Neural crest cell (in vitro differentiated cells): ENCODE measurements around the gene SLC39A3. TPM values are rescaled to one million over a fixed set of nuclear protein-coding genes. Genes with fewer than 3 reads are reported as not detected.

Experiments used
- DNase-seq: peaks from one replicate; pipeline ENCODE4 v3.0.0; 2021; ENCODE audit warnings: low read depth, mixed read lengths, low spot score
- H3K27ac Mint-ChIP-seq: one replicate; pipeline ENCODE4 v1.8.0; 2021; ENCODE audit warnings: mild to moderate bottlenecking, mixed read lengths; ENCODE audit not compliant: unreplicated experiment
- H3K27me3 Mint-ChIP-seq: 2 replicates; pipeline ENCODE4 v1.8.0; 2021; ENCODE audit warnings: low read depth, mild to moderate bottlenecking, mixed read lengths
- H3K36me3 Mint-ChIP-seq: 2 replicates; pipeline ENCODE4 v1.8.0; 2021; ENCODE audit warnings: low read depth, mild to moderate bottlenecking, mixed read lengths
- H3K4me1 Mint-ChIP-seq: 2 replicates; pipeline ENCODE4 v1.8.0; 2021; ENCODE audit warnings: mixed read lengths
- H3K4me3 Mint-ChIP-seq: one replicate; pipeline ENCODE4 v1.8.0; 2021; ENCODE audit warnings: mild to moderate bottlenecking, mixed read lengths
- H3K9me3 Mint-ChIP-seq: 2 replicates; pipeline ENCODE4 v1.8.0; 2021; ENCODE audit warnings: mixed read lengths
- long read RNA-seq: library from polyadenylated mRNA; unstranded; transcript quantifications from one replicate; pipeline ENCODE4 v2.0.0, GENCODE V29; 2020
- total RNA-seq: library from RNA; stranded (reverse); gene quantifications from 2 replicates; pipeline ENCODE4 v1.2.1, GENCODE V29; 2021
- TF ChIP-seq, protein P1 (sequence below): fragments of 200-600 bp; sonication (generic); conservative IDR thresholded peaks from 2 replicates; pipeline ENCODE4 v1.5.0; 2021; ENCODE audit warnings: antibody characterized with exemption, mild to moderate bottlenecking

SLC39A3 gene, protein sequence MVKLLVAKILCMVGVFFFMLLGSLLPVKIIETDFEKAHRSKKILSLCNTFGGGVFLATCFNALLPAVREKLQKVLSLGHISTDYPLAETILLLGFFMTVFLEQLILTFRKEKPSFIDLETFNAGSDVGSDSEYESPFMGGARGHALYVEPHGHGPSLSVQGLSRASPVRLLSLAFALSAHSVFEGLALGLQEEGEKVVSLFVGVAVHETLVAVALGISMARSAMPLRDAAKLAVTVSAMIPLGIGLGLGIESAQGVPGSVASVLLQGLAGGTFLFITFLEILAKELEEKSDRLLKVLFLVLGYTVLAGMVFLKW
- total RNA-seq, result 43.0 and 43.1 TPM in 2 replicates
- long read RNA-seq, transcript SLC39A3-201 (3 exons, 1,502 nt), result major isoform, 9 of 9 reads
- long read RNA-seq, partial matches to known transcripts, result 0 of 9 reads
- long read RNA-seq, other reads (novel, unspliced or antisense), result 0 of 9 reads

DNA sequence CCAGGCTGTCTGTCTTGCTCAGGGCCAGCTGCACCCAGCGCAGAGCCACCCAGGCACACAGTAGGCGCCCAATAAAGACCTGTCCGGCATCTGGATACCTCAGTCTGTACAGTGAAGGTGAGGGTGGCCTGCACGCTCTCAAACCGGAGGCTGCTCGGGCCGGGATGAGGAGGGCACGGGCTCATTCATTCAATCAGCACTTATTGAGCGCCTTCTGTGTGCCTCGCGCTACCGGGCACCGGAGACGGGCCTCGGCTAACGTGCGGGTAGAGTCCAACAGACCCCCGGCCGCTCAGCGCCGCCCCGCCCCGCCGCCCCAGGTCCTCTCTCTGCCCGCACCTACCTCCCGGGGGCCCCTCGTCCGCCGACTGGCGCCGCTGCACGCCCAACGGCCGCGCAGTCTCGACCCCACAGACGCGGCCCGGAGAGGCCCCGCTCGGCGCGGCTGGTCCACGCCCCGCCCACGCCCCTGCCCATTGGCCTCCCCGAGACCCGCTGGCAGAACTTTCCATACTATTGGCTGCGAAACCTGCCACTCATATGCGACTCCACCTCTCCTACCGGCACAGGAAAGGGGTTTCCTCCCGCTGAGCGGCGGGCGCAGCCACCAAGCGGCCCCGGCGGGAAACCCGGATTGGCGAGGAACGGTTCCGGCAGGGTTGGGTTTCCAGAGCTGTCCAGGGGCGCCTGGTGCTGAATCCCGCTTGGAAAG is at the start of gene SLC39A3:
TSS of gene SLC39A3 (minus strand) at position 416 of the 712 bp plus-strand sequence. CDS start 2,760 bp downstream, outside the sequence.
- Mint-ChIP-seq H3K36me3 (peaks cover 8% of the 10 kb centered on the region), H3K9me3 (no peaks in the 10 kb centered on the region), H3K27ac (no peak within 1 kb of the TSS), H3K27me3 (peaks cover 34% of the 10 kb centered on the region), H3K4me1 (peaks cover 13% of the 10 kb centered on the region), H3K4me3 (peak within 1 kb of the TSS; percentile 88)
- TF ChIP-seq, protein P1, sequence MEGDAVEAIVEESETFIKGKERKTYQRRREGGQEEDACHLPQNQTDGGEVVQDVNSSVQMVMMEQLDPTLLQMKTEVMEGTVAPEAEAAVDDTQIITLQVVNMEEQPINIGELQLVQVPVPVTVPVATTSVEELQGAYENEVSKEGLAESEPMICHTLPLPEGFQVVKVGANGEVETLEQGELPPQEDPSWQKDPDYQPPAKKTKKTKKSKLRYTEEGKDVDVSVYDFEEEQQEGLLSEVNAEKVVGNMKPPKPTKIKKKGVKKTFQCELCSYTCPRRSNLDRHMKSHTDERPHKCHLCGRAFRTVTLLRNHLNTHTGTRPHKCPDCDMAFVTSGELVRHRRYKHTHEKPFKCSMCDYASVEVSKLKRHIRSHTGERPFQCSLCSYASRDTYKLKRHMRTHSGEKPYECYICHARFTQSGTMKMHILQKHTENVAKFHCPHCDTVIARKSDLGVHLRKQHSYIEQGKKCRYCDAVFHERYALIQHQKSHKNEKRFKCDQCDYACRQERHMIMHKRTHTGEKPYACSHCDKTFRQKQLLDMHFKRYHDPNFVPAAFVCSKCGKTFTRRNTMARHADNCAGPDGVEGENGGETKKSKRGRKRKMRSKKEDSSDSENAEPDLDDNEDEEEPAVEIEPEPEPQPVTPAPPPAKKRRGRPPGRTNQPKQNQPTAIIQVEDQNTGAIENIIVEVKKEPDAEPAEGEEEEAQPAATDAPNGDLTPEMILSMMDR, result peak; percentile 15
- peak; percentile 100 for DNase-seq

DNA sequence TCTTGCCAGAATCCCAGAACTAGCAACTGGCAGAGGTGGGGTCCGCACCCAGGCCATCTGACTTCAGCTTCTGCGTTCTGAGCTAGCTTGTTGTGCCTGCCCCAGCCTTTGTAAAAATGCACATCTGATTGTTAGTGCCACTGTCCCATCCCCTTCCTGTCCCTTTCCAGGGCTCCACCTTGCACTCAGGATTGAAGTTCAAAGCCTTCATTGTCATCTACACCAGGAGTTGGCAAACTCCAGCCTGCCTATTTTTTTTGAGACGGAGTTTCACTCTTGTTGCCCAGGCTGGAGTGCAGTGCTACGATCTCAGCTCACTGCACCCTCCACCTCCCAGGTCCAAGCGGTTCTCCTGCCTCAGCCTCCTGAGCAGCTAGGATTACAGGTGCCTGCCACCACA is 48.4 kb upstream of the SLC39A3 start:
- TF ChIP-seq, protein P1, result no peak
- peaks cover 3% of the 10 kb centered on the region for H3K27me3 Mint-ChIP-seq
- H3K36me3 Mint-ChIP-seq, result peaks cover 9% of the 10 kb centered on the region
- DNase-seq, result no peak
- peak overlapping the region; percentile 81 for H3K4me3 Mint-ChIP-seq
- peaks cover 38% of the 10 kb centered on the region for H3K4me1 Mint-ChIP-seq
- H3K27ac Mint-ChIP-seq, result no peak overlapping the region
- H3K9me3 Mint-ChIP-seq, result peaks cover 4% of the 10 kb centered on the region

DNA sequence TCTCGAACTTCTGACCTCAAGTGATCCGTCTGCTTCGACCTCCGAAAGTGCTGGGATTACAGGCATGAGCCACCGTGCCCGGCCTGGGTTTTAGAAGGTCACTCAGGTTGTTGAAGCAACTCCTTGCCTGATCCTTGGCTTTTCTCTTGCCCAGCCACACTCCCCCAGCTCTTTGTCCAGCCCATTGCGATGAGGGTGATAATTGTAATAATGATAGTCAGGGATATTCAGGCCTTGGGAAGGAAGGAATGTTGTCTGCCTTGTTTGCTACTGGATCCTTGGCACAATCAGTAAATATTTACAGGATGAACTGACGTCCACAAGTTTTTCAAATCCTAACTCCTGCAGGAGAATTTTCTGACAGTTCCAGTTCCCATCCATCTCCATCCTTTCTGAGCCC is 47.3 kb upstream of the SLC39A3 start:
- H3K9me3 Mint-ChIP-seq, result peaks cover 4% of the 10 kb centered on the region
- H3K4me1 Mint-ChIP-seq, result peaks cover 43% of the 10 kb centered on the region
- peak overlapping the region; percentile 57 for H3K27ac Mint-ChIP-seq
- peaks cover 6% of the 10 kb centered on the region for H3K36me3 Mint-ChIP-seq
- H3K27me3 Mint-ChIP-seq, result peaks cover 4% of the 10 kb centered on the region
- no peak for DNase-seq
- peak overlapping the region; percentile 81 for H3K4me3 Mint-ChIP-seq
- TF ChIP-seq, protein P1, result no peak

DNA sequence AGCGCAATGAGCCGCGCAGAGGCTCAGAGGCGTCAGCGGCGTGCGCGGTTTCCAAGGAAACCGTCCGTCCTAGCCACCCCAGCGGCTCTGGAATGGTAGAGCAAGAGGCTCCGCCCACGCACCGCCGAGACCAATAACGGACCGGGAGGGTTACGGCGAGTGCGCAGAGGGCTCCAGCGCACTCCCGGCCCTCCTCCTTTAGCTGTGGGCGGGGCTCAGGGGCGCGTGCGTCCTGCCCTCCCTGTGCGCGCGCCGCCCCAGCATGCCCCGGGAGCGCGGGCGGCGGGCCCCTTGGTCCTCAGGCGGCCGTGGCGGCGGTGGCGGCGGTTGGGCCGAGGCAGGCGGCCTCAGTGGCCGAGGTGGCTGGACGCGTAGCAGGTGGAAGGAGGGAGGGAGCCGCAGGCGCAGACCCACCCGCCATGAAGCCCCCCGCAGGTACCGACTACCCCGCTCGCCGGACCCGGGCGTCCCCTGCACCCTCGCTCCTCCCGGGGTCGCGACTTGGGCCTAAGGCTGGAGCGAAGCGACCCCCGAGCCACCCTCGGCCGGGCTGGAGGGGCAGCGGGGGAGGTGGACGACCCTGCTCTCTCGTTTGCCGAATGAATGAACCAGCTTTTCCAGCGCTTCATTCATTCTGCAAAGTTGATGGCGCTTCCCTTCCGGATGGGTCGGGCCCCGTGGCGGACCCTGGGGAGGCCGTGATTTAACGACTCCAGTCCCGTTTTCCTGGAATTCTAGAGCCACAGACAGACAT is 45.6 kb upstream of the SLC39A3 start, which contains the start of gene THOP1:
TSS of gene THOP1 (plus strand) at position 260 of the 754 bp plus-strand sequence. CDS start at position 420, 160 bp downstream.
- peaks cover 56% of the 10 kb centered on the region for H3K4me1 Mint-ChIP-seq
- H3K27ac Mint-ChIP-seq, result peak within 1 kb of the TSS; percentile 96
- DNase-seq, result peak; percentile 96

More for the DNA sequence above, 45.6 kb upstream of the SLC39A3 start, which contains the start of gene THOP1:
- peaks cover 6% of the 10 kb centered on the region for H3K36me3 Mint-ChIP-seq
- peaks cover 4% of the 10 kb centered on the region for H3K27me3 Mint-ChIP-seq
- TF ChIP-seq, protein P1, result no peak
- peaks cover 4% of the 10 kb centered on the region for H3K9me3 Mint-ChIP-seq
- H3K4me3 Mint-ChIP-seq, result peak within 1 kb of the TSS; percentile 93
